CD4-positive, alpha-beta T cell treated with Interleukin-6 at 100 ng/mL for 8 hours (primary cell): ENCODE data around the gene NOTCH3.

Experiments
- DNase-seq: peaks from one replicate; pipeline ENCODE4 v3.0.0-alpha.2; 2020; ENCODE audit warnings: mixed read lengths, low spot score

Gene NOTCH3

GRCh38 chr19:15159251-15159650, 41.5 kb downstream of the NOTCH3 start:
- DNase-seq: no peak

DNA sequence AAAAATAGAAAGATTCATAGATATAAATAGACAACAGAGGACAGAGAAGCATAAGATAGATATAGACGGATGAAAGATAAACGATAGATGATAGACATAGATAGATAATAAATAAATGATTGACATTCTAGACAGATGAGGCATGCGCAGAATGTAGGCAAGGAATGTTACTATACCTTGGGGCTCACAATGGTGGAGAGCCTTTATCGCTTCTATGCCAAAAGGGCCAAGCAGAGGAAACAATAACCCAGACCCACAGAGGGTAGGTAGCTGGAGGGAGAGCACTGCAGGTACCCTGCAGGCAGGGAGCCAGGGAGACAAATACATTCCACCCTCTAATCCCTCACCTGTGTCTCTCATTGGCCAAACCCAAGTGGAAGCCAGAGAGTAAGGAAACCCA, 44.4 kb downstream of the NOTCH3 start:
- DNase-seq: no peak

- DNase-seq: no peak
These were observed 45.5 kb downstream of the NOTCH3 start for GRCh38 chr19:15155296-15155695.

DNA sequence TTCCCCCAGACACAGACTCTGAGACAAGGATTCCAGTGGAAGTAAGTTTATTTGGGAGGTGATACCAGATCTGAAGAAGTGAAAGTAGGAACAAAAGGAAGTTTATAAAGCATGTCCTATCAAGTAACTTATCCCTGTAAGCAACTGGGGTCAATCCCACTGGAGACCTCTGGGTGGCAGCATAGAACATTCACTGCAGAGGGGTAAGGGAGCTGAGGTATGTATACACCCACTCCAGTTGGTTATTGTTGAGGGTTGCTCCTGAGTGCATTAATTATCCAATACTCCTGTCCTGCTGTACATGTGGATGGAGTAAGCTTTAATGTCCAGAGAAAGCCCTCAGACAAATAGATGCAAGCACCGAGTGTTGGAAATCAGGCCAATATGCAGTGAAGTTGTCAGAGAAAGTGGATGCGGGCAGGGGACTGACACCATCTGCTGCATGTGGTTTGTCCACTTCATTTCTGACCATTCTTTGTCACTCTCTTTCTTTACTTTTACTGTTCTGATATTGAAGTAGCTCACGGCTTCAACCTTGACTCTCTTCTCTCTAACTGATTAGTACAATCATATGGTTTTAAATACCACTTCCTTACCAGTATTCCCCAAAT, 46.7 kb downstream of the NOTCH3 start:
- DNase-seq: no peak

DNA sequence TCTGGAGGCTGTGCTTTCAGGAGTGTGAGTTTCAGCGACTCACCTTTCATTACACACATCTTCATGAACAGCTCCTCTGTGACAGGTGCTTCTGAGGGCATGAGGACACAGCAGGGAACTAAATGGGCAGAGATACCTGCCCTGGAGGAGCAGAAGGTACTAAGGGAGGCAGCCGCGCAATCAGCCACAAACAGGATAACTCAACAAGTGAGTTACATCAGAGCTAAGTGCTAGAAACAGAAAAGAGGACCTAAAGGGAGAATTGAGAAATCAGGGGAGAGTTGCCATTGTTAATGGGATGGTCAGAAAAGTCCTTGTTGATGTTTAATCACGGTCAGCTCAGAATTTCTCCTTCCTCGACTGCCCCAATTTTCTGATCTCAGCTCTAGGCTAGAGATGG, 51.1 kb downstream of the NOTCH3 start:
- DNase-seq: no peak

GRCh38 chr19:15147090-15147489, 53.7 kb downstream of the NOTCH3 start:
- DNase-seq: no peak

DNA sequence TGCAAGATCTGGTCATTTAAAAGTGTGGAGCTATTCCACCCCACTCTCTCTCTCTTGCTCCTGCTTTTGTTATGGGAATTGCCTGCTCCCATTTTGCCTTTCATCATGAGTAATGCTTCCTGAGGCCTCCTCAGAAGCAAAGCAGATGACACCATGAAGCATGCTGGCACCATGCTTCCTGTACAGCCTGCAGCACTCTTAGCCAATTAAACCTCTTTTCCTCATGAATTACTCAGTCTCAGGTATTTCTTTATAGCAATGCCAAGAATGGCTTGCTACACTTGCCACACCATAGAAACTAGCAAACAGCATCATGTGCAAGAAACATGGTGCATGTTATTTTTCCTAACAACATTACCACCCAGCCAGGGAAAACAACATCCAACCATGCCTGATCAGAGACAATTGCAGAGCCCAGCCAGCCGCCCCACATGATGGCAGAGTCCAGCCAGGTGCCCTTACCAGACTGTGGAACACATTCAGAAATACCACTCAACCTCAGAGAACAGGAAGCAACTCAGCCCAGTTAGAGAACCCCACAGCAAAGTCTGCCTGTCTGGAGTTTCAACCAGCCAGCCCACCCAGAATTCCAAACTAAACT, 56.6 kb downstream of the NOTCH3 start:
- no peak for DNase-seq

GRCh38 chr19:15142313-15142712, 58.5 kb downstream of the NOTCH3 start:
- DNase-seq: no peak

GRCh38 chr19:15141143-15141542, 59.7 kb downstream of the NOTCH3 start:
- DNase-seq: no peak

GRCh38 chr19:15138427-15138826, 62.4 kb downstream of the NOTCH3 start:
- DNase-seq: no peak

GRCh38 chr19:15137777-15138176, 63.0 kb downstream of the NOTCH3 start:
- no peak for DNase-seq

GRCh38 chr19:15136234-15136954, 64.4 kb downstream of the NOTCH3 start:
- DNase-seq: no peak

- peak; percentile 44 for DNase-seq
These were observed 70.8 kb downstream of the NOTCH3 start for GRCh38 chr19:15129856-15130585.

- no peak for DNase-seq
These were observed 72.5 kb downstream of the NOTCH3 start for GRCh38 chr19:15128162-15128770.

GRCh38 chr19:15126131-15126910, 74.5 kb downstream of the NOTCH3 start:
- no peak for DNase-seq

- peak; percentile 97 for DNase-seq
These were observed 75.3 kb downstream of the NOTCH3 start for GRCh38 chr19:15125232-15126067.

DNA sequence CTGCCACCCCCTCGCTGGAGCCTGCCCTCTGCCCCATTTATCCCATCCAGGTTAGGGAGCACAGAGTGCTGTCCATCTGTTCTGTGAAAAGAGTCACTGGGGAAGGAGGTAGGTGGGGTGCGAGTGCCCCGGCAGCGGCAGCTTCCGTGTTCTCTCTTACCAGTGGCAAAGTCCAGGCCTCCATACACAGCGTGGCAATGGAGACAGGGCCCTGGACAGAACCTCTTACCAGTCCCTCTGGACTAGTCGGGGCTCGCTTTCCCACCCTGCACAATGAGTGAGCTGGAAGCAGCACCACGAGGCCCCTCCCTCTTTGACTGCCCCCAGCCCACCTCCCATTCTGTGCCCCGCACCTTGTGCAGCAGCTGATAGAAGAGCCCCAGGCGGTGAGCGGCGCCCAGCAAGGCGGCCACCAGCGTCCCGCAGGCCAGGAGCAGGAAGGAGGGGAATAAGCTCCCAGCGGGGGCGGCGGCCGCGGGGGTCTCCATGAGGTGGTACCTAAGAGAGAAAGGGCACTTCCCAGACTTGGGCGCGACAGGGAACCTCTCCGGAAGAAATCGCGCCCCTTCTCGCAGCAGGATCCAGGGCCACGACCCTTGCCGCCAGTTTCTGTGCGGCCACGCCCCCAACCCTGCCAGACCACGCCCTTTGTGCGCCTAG, 76.1 kb downstream of the NOTCH3 start:
- DNase-seq: no peak

- DNase-seq: no peak
These were observed 76.9 kb downstream of the NOTCH3 start for GRCh38 chr19:15123900-15124299.

DNA sequence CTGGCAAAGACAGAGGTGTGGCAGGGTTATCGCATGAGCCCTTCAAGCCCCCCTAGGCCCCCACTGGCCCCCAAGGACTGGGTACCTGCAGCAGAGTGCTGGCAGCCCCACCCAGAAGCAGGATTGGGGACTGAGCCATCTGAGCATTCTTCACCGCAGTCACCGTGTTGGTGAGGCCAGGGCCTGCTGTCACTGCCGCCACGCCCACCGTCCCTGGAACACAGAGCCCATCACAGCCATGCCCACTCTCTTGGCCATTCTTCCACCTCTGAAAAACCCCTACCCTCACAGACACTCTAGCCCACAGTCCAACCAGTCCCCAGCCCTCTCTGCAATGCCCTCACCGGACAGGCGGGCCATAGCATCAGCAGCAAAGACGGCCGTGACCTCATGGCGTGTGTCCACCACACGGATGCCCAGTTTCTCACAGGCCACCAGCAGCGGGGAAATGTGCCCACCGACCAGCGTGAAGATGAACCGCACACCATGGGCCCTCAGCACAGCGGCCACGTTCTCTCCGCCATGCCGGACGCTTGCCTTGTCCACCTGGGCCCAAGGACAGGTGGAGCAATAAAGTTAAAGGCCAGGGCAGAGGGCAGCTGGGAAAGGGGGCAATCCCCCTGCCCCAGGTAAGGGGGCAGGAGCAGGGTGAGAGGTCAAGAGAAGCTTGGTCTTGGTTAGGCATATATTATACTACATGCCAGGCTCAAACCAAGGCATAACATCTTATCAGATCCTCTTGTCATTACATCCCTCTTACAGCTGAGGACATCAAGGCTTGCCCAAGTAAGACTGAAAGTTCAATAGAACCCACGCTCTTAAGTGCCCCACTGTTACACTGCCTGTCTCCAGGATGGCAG, 77.5 kb downstream of the NOTCH3 start:
- no peak for DNase-seq
